DMS 273 (cell line): ENCODE results near the gene KRTAP5-1.

Source experiments
- DNase-seq: peaks from one replicate; lab custom pipeline; 2025; ENCODE audit not compliant: unreplicated experiment; lab: John Stamatoyannopoulos, UW

KRTAP5-1 gene

DNA sequence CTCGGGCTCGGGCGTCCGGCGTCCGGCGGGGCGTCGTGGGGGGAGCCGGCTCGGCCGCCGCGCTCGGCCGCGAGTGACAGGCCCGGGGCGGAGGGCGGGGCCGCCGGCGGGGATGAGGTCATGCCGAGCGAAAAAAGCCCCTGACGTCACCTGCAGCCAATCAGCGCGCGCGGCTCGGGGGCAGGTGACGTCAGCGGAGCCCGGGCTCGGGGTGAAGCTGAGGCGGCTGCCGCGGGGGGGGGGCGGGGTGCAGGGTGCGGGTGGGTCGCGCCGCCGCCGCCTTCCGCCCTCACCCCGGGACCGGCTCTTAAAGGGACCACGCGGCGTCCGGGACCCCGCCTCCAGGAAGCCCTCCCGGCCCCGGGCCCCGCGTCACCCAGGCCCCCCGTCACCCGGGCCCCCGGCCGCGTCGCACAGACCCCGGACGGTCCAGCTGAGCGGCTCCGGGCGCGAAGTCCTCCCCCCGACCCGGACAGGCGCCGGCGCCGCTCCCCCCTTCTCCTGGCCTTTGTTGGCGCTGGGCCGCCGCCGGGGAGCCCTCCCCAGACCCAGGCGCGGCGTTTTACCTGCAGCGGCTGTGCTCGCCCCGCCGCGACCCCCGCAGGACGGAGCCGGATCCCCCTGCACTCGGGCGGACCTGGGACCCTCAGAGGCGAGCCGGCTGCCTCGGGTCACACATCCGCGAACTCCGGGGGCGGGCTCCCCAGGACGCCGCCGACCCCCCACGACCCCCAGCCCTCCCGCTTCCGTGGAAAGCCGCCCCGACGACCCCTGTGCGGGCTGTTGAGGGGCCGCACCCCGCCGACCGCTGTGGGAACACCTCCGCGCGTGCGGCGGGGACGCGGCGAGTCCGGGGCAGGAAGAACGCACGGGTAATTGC lies 12.6 kb downstream of the KRTAP5-1 start, which contains the start of gene DUSP8:
DUSP8 (minus strand) TSS at position 75 of the 880 bp plus-strand sequence. CDS start 6,445 bp downstream, outside the sequence.
- peak; percentile 86 for DNase-seq

- no peak for DNase-seq
Observed at GRCh38 chr11:1571760-1572196, 13.3 kb downstream of the KRTAP5-1 start.

DNA sequence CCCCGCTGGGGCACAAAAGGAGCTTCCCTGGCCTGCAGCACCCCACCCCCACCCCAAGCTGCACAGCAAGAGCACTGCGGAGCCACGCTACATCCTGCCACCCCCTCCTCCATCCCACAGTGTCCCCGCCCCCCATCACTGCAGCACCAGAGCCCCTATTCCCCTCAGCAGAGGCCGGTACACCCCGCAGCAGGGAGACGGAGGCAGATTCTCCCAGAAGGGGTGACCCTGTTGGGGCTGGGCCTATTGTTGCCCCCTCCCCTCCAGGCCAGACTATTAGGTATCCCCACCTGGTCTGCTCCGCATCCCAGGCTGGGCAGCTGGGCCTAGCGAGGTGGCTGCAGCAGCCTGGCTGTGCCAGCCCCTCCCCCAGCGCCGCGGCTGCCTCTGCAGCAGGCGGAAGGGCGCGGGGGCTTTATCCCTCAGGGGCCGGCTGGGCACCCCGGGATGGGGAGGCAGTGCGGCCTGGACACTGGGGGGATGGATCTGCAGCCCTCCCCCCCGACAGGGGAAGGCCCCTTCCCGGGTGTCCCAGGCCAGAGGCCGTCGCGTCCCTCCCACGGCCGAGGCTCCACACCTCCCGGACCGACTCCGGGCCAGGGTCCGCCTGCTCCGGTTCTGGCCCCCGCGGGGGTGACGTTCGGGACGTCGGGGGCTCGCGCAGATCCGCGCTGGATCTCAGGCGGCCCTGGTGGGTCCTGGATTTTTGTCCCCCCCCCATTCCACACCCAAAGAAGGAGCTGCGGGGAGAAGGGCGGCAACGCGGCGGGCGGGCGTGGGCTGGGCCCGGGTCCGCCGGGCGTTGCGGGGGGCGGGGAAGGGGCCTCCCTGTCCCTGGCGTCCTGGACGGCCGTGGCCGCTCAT lies 14.0 kb downstream of the KRTAP5-1 start:
- DNase-seq = no peak

DNA sequence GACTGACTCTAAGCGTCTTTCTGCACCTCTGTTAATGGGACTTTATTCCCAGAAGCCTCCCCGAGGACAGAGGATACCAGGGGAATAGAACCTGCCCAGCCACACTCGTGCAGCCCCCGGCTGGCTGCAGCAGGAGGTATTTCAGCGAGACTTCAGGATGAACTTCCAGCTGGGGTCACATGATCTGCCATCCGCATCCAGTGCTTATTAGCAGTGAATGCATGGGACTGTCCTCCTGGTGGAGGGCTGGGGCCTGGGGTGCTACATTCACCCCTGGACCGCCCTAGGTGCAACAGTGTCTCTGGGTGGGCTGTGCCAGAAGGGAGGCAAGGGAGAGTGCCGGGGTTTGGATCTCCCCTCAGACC lies 14.6 kb downstream of the KRTAP5-1 start:
- no peak for DNase-seq

GRCh38 chr11:1570001-1570453 lies 15.1 kb downstream of the KRTAP5-1 start:
- DNase-seq = no peak

DNA sequence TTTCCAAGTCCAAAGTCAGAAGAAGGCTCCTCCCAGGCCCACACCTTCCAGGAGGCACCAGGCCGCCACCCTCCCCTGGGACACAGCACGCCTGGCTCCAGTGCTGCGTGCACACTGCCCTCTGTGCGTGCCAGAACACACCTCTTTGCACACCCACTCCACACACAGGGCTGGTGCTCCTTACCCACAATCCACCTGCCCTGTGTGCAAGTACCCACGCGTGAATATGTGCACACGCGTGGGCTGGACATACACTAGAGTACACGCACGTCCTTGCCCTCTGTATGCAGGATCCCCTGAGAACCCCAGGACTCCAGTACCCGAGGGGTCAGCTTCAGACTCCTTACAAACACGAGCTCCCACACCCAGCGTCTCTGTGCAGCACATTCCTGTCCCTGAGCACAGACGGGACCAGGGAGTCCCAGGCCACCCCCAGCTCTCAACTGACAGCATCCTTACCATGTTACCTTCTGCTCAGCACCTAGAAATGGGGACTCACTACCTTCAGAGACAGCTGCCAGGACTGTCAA lies 15.8 kb downstream of the KRTAP5-1 start:
- DNase-seq = no peak

GRCh38 chr11:1568441-1568911 lies 16.6 kb downstream of the KRTAP5-1 start:
- peak; percentile 74 for DNase-seq

GRCh38 chr11:1567721-1568100 lies 17.4 kb downstream of the KRTAP5-1 start:
- DNase-seq = no peak

DNA sequence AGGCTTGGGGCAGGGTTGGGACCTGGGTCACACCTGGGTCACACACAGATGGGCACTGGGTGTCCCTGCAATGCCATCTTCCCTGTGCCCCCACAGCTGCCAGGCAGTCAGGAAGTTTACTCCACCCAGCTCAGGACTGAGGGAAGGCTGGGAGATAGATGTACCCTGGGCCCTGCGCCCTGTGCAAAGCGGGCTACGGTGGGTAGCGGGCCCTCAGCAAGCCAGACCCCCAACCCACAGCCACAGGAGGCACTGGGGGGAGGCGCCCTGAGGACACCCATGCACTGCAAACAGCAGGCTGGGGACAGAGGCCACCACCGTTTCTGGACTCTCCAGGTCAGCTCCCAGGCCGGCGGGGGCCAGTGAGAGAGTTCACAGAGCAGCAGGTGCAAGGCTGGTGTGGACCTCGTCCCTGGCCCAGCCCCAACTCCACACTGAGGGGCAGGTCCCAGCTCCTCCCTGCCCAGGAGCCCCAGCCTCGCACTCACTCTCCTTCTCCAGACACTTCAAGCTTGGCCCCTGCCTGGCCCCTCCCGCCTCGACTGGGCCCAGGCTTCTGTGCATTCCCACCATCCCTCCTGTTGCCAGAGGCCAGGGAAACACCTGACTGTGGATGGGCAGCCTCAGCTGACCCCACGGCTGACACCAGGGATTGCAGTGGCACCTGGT lies 17.9 kb downstream of the KRTAP5-1 start:
- DNase-seq = no peak

DNA sequence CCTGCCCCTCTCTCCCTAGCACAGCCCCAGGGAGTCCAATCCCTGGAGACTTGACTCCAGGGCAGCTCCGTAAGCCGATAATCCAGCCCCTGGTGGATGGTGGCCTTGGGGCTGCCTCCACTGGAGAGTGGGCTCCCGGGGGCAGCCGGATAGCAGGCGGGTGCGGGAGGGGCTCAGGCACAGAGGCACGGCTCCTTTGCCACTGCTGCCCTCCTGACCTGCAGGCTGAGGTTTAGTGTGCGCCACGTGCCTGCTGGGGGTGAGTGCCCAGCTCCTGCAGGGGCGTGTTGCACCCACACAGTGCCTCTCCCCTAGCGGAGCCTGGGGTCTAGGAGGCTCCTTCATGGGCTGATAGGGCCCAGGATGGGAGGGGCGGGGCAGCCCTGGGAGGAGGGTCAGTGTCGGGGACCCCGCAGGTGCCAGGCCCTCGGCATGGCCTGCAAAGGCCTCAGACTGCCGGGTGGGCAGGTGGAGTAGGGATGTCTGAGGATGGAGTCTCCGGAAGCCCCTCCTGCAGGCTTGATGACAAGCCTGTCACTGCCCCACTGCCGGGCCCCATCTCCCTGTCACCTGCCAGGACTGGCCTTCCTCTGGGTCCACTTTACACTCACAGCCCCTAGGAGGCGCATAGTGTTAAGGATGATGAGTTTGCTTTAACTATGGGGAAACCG lies 18.6 kb downstream of the KRTAP5-1 start:
- DNase-seq = no peak

DNA sequence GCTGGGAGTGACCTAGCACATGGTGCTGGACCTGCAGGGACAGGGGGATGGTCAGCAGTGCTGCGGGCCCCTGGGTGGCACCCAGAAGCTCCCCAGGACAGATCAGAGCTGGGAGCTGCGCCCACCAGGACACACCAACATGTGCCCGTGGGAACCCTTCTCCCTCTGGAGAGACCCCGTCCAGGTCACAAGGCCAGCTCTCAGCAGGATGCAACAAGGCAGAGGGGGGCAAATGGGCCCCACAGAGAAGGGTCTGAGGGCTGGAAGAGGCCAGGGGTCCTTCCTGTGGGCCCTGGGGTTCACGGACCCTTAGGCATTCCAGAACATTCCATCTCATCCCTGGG lies 19.2 kb downstream of the KRTAP5-1 start:
- DNase-seq = no peak

GRCh38 chr11:1565173-1565903 lies 19.7 kb downstream of the KRTAP5-1 start:
- no peak for DNase-seq

DNA sequence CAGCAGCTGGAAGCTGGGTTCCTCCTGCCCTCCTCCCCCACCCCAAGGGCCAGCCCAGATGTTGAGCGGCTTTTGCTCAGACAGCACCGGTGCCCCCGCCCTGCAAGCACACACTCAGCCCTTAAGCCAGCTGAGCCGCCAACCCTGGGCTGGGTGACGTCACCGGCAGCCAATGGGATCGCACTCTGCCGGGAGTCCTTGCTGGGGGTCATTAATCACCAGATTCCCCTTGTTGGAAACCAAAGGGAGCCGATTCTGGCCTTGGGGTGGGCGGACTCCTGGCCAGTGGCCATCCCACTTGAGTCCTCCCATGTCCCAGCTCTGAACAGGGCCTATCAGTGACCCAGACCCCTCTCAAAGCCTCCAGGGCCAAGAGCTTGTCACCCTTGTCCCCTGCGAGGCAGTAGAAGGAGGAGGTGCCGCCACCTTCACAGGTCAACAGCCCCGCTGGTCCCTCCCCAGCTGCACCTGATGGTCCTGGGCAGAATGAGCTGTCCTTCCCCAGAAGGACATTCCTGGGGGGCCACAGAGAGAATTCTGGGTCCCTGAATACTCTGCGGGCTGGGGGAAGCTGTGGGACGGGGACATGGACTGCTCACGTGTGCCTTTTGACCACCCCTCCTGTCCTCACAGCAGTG lies 20.4 kb downstream of the KRTAP5-1 start:
- DNase-seq = peak; percentile 89

DNA sequence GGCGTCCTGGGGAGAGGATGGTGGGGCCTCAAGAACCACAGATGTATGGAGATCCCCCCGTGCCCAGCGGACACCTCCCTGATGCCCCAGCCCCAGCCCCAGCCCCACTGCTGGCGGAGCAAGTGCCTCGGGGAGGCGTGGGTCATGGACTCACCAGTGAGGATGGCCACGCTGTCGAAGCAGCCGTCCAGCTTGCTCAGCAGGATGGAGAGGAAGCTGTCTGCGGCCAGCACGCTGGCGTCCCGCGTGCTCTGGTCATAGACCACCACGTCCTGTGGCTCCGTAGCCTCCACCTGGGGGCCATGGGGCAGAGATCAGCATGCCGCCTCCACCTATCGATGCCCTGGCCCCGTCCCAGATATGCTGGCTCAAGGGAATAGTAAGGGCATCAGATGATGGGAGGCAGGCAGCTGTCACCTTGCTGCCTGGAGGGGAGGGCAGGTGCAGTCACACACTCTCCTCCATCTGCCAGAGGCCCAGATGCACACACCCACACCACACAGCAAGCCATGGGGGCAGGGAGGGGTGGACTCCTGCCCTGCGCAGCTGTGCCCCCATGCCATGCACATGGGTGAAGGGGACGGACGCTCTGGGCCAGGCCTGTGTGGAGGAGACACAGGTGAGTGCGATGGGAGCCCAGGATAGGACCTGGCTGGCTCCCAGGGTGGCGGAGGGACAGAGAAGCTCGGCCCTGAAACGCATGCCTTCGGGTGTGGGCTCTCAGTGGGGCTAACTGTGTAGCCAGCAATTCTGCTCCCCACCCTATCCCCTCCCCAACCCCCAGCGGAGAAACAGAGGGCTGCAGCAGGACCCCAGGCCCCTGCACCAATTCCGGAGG lies 21.2 kb downstream of the KRTAP5-1 start:
- peak; percentile 70 for DNase-seq

GRCh38 chr11:1563149-1563638 lies 21.9 kb downstream of the KRTAP5-1 start:
- DNase-seq = no peak

GRCh38 chr11:1562469-1563148 lies 22.5 kb downstream of the KRTAP5-1 start:
- no peak for DNase-seq

DNA sequence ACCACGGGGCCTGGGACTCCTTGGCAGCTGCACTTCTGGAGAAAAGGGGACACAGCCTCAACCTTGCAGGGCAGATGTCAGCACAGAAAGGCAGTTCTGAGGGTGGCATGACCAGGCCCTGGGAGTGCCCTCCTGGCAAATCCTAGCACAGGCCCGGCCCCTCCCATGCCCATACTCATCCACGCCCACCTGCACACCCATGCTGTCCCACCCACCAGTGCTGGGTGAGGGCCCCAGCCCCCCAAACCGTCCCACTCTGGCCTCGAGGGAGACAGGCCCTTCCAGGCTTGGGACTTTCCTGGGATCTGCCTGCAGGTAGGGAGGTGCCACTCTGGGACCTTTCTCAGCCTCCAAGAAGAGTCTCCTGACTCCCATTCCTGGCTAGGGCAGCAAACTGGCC lies 23.1 kb downstream of the KRTAP5-1 start:
- no peak for DNase-seq

DNA sequence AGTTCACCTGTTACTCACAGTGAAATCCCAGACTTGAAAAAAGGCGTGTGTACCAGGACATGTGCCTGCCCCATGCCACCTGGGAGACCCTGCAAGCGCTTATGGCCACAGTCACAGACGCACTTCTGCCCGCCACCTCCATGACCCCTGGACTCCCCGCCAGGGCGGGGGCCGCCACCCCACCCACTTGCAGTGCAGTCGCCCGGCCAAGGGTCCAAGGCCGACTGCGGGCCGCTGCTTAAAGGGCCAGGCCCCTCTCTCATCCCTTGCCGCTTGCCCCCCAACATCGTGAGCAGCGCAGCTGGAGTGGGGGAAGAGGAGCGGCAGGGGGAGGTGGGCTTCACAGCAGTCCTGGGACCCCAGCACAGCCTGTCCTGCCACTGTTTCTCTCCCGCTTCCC lies 23.8 kb downstream of the KRTAP5-1 start:
- DNase-seq = no peak
